NCI-H2227 treated with DMSO at 0.1 percent for 48 hours (cell line): Measurements from ENCODE around the gene TMEM165.

Experiments
- DNase-seq: peaks from one replicate; lab custom pipeline; 2025; lab: John Stamatoyannopoulos, UW

The TMEM165 gene

GRCh38 chr4:55406545-55406944 is 10.8 kb downstream of the TMEM165 start:
- DNase-seq, result no peak

- DNase-seq, result no peak
These were observed 11.4 kb downstream of the TMEM165 start for GRCh38 chr4:55407119-55407518.

GRCh38 chr4:55407764-55408163 is 12.0 kb downstream of the TMEM165 start:
- no peak for DNase-seq

- no peak for DNase-seq
These were observed 13.9 kb downstream of the TMEM165 start for GRCh38 chr4:55409468-55410171.

- DNase-seq, result no peak
These were observed 14.7 kb downstream of the TMEM165 start for GRCh38 chr4:55410431-55410830.

- DNase-seq, result no peak
These were observed 15.9 kb downstream of the TMEM165 start for GRCh38 chr4:55411621-55412020.

GRCh38 chr4:55416176-55416575 is 20.4 kb downstream of the TMEM165 start:
- no peak for DNase-seq

- DNase-seq, result no peak
These were observed 29.0 kb downstream of the TMEM165 start for GRCh38 chr4:55424791-55425190.

- no peak for DNase-seq
These were observed 36.1 kb downstream of the TMEM165 start for GRCh38 chr4:55431710-55432336.

- DNase-seq, result no peak
These were observed 39.5 kb downstream of the TMEM165 start for GRCh38 chr4:55435141-55435841.

- no peak for DNase-seq
These were observed 41.6 kb downstream of the TMEM165 start for GRCh38 chr4:55437356-55437796.

GRCh38 chr4:55437823-55438222 is 42.1 kb downstream of the TMEM165 start:
- no peak for DNase-seq

GRCh38 chr4:55438314-55438713 is 42.6 kb downstream of the TMEM165 start:
- no peak for DNase-seq

- DNase-seq, result no peak
These were observed 43.3 kb downstream of the TMEM165 start for GRCh38 chr4:55439023-55439422.

- no peak for DNase-seq
These were observed 45.0 kb downstream of the TMEM165 start for GRCh38 chr4:55440786-55441185.

GRCh38 chr4:55442541-55442940 is 46.8 kb downstream of the TMEM165 start:
- DNase-seq, result no peak

GRCh38 chr4:55444827-55445226 is 49.1 kb downstream of the TMEM165 start:
- no peak for DNase-seq

- DNase-seq, result no peak
These were observed 50.3 kb downstream of the TMEM165 start for GRCh38 chr4:55445921-55446577.

- no peak for DNase-seq
These were observed 50.8 kb downstream of the TMEM165 start for GRCh38 chr4:55446578-55446922.

- DNase-seq, result no peak
These were observed 51.5 kb downstream of the TMEM165 start for GRCh38 chr4:55447108-55447708.

GRCh38 chr4:55447831-55448230 is 52.1 kb downstream of the TMEM165 start:
- no peak for DNase-seq

- no peak for DNase-seq
These were observed 54.8 kb downstream of the TMEM165 start for GRCh38 chr4:55450566-55450965.
